RCC 7860 (cell line): ENCODE measurements around the gene PES1.
A peak's percentile ranks its signal among the peaks of the same experiment; 100 is the strongest.
"Not testable (repeated sequence)": the region's sequence is repeated elsewhere in the genome, so short reads cannot be mapped to it uniquely, and the experiment has no call there.

Source experiments
- DNase-seq: peaks from one replicate; pipeline ENCODE4 v3.0.0-alpha.2; 2015; ENCODE audit warnings: low spot score
- FAIRE-seq: peaks from 2 replicates; lab custom pipeline; 2012; peaks lifted over from hg19 to GRCh38; lab: Jason Lieb, UNC

PES1 gene

DNA sequence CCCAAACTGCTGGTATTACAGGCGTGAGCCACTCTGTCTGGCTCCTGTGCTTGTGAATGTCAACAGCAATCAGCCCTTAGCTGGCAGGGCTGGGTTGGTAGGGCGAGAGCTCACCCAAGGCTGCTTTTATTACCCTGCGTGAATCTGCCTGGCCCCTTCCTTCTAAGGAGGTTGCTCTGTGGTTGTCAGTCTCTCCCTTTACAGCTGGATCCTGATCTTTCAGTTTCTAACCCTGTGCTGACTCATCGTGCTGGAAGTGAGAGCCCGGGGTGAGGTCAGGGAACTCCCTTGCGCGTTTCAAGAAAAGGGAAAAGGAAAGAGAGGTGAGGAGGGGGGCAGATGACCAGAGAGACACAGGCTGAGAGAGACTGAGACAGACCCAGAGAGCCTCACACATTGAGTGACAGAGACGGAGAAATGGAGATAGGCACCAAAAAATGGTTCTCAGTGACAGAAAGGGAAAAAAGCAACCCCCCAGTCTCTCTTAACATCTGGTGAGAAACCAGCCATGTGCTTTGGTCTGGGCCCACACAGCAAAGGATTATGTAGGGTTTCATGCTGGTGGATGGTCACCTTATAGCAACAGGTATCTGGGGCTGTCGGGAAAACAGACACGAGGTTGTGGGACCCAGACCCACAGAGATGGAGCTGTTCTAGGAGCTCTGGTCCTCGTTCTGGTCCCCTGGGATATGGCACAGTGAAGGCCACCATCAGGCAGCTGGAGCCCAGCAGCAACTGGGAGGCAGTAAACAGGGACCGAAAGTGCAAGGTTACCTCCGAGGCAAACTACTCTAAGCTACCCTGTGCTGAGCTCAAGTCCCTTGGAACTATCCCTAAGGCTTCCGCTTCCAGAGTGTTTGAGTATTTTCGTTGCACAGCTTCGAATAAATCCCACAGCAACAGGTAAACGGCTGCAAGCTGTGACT lies 17.8 kb upstream of the PES1 start:
- DNase-seq (peak; percentile 90), FAIRE-seq (peak; percentile 89)

- FAIRE-seq (no peak), DNase-seq (no peak)
Measured at GRCh38 chr22:30607939-30608338, 16.2 kb upstream of the PES1 start.

- DNase-seq (no peak), FAIRE-seq (no peak)
Measured at GRCh38 chr22:30607300-30607930, 15.7 kb upstream of the PES1 start.

GRCh38 chr22:30606455-30607299 lies 15.0 kb upstream of the PES1 start, which contains the start of gene TCN2:
TSS of gene TCN2 (plus strand) at chr22:30607174. CDS start at chr22:30607332, 158 bp downstream.
- DNase-seq, result peak; percentile 75

GRCh38 chr22:30605449-30606110 lies 13.9 kb upstream of the PES1 start:
- FAIRE-seq (no peak), DNase-seq (peak; percentile 19)

More at GRCh38 chr22:30606455-30607299, 15.0 kb upstream of the PES1 start, which contains the start of gene TCN2:
- peak; percentile 72 for FAIRE-seq

- FAIRE-seq (no peak), DNase-seq (no peak)
Measured at GRCh38 chr22:30604723-30605122, 13.0 kb upstream of the PES1 start.

DNA sequence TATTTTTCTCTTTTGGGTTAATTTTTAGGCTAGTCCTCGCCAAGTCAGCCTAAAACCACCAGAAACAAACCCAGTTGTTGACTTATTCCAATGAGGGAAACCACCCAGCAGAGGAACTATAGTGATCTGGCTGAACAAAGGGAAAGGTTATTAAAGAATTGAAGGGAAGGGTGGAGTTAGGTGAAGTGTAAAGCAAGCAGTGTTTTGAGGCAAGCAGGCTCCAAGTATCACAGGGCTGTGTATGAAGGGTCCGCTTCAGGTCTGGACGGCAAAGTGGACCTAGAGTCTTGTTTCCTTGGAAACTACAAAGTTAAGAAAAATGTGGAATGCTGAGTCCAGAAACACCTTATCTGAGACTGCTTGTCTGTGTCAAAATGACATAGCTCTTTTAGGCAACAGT lies 12.1 kb upstream of the PES1 start:
- FAIRE-seq (no peak), DNase-seq (no peak)

- DNase-seq (peak; percentile 44), FAIRE-seq (no peak)
Measured at GRCh38 chr22:30602049-30602448, 10.3 kb upstream of the PES1 start.

DNA sequence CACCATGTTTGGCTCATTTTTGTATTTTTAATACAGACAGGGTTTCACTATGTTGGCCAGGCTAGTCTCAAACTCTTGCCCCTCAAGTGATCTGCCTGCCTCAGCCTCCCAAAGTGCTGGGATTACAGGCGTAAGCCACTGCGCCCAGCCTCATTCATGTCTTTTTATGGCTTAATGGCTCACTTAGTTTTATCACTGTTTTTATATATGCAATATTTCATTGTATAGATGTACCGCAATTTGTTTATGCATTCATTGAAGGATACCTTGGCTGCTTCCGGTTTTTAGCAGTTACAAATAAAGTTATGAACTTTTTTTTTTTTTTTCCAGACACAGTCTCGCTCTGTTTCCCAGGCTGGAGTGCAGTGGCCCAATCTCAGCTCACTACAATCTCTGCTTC lies 9.8 kb upstream of the PES1 start:
- no peak for FAIRE-seq
- DNase-seq, result no peak

DNA sequence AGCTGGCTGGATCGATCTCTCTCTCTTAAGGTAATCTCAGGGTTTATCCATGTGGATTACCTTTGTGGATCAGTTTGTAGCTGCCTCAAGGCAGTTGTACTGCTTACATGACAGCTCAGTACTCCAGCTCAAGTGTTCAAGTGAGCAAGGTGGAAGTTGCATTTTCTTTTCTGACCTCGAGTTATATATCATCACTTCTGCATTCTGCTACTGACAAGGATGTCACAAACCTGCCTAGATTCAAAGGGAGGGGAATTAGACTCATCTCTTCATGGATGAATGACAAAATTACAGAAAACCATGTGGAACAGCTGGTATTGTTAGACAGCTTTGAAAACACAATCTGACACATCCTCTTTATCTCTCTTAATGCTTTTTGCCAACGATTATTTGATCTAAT lies 9.2 kb upstream of the PES1 start:
- FAIRE-seq, result no peak
- DNase-seq, result no peak

DNA sequence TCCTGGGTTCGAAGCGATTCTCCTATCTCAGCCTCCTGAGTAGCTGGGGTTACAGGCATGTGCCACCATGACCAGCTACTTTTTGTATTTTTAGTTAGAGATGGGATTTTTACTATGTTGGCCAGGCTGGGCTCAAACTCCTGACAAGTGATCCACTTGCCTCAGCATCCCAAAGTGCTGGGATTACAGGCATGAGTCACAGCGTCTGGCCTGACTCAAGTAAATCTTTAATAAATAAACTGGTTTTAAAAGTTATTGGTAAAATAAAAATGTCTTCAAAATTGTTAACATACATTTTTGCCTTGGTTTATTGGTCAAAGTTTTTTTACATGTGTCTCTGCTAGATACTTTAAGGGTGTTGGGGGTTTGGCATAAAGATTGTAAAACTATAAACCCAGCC lies 7.3 kb upstream of the PES1 start:
- FAIRE-seq (no peak), DNase-seq (no peak)

- FAIRE-seq, result no peak
- DNase-seq, result no peak
Measured at GRCh38 chr22:30596886-30597285, 5.2 kb upstream of the PES1 start.

- no peak for FAIRE-seq
- no peak for DNase-seq
Measured at GRCh38 chr22:30596199-30596598, 4.5 kb upstream of the PES1 start.

DNA sequence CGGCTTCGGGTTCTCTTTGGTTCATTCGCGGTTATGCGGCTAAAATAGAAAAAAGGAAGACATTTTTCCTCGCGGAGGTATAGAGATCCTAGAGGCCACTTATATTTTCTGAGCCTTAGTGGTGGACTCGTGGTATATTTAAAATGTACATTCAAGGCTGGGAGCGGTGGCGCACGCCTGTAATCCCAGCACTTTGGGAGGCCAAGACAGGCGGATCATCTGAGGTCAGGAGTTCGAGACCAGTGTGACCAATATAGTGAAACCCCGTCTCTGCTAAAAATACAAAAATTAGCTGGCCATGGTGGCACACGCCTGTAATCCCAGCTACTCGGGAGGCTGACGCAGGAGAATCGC lies 627 bp upstream of the PES1 start:
- DNase-seq, FAIRE-seq: not testable (repeated sequence)

GRCh38 chr22:30591191-30591587 lies 521 bp downstream of the PES1 start:
- FAIRE-seq (no peak), DNase-seq (peak; percentile 10)

- DNase-seq (no peak), FAIRE-seq (no peak)
Measured at GRCh38 chr22:30586414-30586813, 5.3 kb downstream of the PES1 start.

- DNase-seq (no peak), FAIRE-seq (no peak)
Measured at GRCh38 chr22:30584441-30584840, 7.3 kb downstream of the PES1 start.

- FAIRE-seq (no peak), DNase-seq (no peak)
Measured at GRCh38 chr22:30582788-30583545, 8.7 kb downstream of the PES1 start.

DNA sequence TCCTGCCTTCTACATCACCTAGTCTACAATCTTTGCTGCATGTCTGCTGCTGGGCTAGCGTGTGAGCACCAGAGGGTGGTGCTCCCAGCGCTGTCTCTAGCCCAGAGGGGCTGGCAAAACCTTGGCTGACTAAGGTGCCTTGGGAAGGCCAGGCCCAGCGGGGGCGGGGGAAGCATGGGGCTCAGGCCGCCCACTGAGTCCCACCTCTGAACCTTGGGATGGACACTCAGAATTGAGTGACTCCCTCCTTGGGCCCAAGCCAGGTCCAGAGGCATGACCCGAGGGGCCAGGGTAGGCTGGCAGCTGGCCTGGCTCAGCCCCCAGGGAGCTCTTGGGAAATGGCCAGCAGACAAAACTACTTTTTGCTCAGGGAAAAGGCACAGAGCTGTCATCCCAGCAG lies 9.7 kb downstream of the PES1 start:
- no peak for DNase-seq
- no peak for FAIRE-seq

DNA sequence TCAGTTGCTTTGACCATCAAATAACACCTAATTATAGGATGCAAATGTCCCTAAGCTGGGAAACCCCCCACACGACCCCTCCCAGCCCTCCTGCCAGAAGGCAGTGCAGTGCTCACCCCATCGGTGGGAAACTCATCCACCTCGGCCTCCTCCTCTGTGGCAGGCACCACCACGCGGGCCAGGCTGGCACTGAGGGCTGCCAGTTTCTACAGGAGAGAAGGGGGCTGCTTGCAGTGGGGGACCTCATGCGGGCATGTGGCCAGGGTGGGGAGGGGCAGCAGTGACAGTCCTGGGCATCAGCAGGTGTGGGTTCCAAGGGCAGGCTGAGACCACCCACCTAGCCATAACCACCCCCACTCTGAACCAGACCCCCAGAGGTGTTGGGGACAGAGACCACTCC lies 10.8 kb downstream of the PES1 start:
- DNase-seq (no peak), FAIRE-seq (no peak)
